Measurements from ENCODE around the gene PIK3C3. TPM values are rescaled to one million over a fixed set of nuclear protein-coding genes. Genes with fewer than 3 reads are reported as not detected.

Gene PIK3C3
- total RNA-seq, 1 donor from 2014 or later, result 53.5 TPM

GRCh38 chr18:42068030-42068429 is 113.0 kb downstream of the PIK3C3 start:
- Mint-ChIP-seq H3K9me3 (no peaks in the 10 kb centered on the region), H3K4me1 (ENCODE audit: low read depth) (peaks cover 5% of the 10 kb centered on the region)

DNA sequence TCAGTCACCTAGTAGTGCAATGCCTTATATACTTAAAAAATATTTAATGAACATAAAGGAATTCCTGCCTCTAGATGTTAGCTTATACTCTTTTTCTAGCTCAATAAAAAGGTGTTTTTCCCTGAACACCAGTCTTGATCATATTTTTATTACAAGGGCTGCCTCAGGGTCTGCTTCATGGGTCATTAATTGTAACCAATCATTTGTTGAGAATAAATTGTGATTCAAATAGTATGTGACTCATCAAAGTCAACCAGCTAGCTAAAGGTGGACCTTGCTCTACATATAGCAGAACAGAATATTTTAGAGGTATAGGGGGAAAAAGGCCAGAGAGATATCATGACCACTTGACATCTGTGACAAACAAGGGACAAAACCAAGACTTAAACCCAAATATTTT is 114.0 kb downstream of the PIK3C3 start:
- Mint-ChIP-seq H3K4me3 (no peak overlapping the region), H3K9me3 (no peaks in the 10 kb centered on the region), H3K27me3 (ENCODE audit: insufficient read depth) (no peaks in the 10 kb centered on the region), H3K4me1 (ENCODE audit: low read depth) (peaks cover 5% of the 10 kb centered on the region), H3K36me3 (ENCODE audit: low read depth) (peaks cover 50% of the 10 kb centered on the region), H3K27ac (no peak overlapping the region)
- no peak for DNase-seq (ENCODE audit: low spot score)
- intact Hi-C loops (cut with micrococcal nuclease), result no loop called here

More at GRCh38 chr18:42068030-42068429, 113.0 kb downstream of the PIK3C3 start:
- no peaks in the 10 kb centered on the region for H3K27me3 Mint-ChIP-seq (ENCODE audit: insufficient read depth)
- no peak overlapping the region for H3K4me3 Mint-ChIP-seq
- H3K36me3 Mint-ChIP-seq (ENCODE audit: low read depth), result peaks cover 45% of the 10 kb centered on the region
- no peak for DNase-seq (ENCODE audit: low spot score)
- no peak overlapping the region for H3K27ac Mint-ChIP-seq
- intact Hi-C loops (cut with micrococcal nuclease), result no loop called here

GRCh38 chr18:42072407-42072806 is 117.4 kb downstream of the PIK3C3 start:
- no peak overlapping the region for H3K4me3 Mint-ChIP-seq
- no peak for DNase-seq (ENCODE audit: low spot score)
- intact Hi-C loops (cut with micrococcal nuclease), result no loop called here
- H3K9me3 Mint-ChIP-seq, result no peaks in the 10 kb centered on the region
- H3K4me1 Mint-ChIP-seq (ENCODE audit: low read depth), result peaks cover 7% of the 10 kb centered on the region
- no peaks in the 10 kb centered on the region for H3K27me3 Mint-ChIP-seq (ENCODE audit: insufficient read depth)
- H3K27ac Mint-ChIP-seq, result no peak overlapping the region
- H3K36me3 Mint-ChIP-seq (ENCODE audit: low read depth), result peaks cover 46% of the 10 kb centered on the region

DNA sequence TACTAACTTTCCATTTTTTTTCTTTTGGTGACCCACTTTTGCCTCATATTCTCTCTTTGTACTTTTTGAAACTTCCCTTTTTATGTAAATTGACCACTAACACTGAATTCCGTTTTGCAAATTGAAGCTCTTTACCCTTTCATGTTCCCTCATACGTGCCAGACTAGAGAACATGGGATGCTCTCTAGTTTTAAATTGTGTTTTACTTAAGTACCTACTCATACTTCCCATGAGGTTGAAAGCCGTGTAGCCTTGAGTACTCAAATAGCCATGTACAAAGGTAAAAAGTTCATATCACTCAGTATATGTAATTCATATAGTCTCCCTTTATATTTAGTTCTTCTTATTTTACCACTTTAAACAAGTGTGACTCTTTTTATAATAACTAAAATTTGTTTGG is 119.7 kb downstream of the PIK3C3 start:
- no peaks in the 10 kb centered on the region for H3K9me3 Mint-ChIP-seq
- H3K36me3 Mint-ChIP-seq (ENCODE audit: low read depth), result peaks cover 49% of the 10 kb centered on the region
- no peaks in the 10 kb centered on the region for H3K27me3 Mint-ChIP-seq (ENCODE audit: insufficient read depth)
- peaks cover 12% of the 10 kb centered on the region for H3K4me1 Mint-ChIP-seq (ENCODE audit: low read depth)
- intact Hi-C loops (cut with micrococcal nuclease), result no loop called here
- H3K27ac Mint-ChIP-seq, result no peak overlapping the region
- DNase-seq (ENCODE audit: low spot score), result no peak
- no peak overlapping the region for H3K4me3 Mint-ChIP-seq

- H3K36me3 Mint-ChIP-seq (ENCODE audit: low read depth), result peaks cover 52% of the 10 kb centered on the region
- no peaks in the 10 kb centered on the region for H3K9me3 Mint-ChIP-seq
- intact Hi-C loops (cut with micrococcal nuclease), result no loop called here
- H3K27ac Mint-ChIP-seq, result peak overlapping the region; percentile 16
- H3K4me1 Mint-ChIP-seq (ENCODE audit: low read depth), result peaks cover 35% of the 10 kb centered on the region
- DNase-seq (ENCODE audit: low spot score), result no peak
- H3K27me3 Mint-ChIP-seq (ENCODE audit: insufficient read depth), result no peaks in the 10 kb centered on the region
- no peak overlapping the region for H3K4me3 Mint-ChIP-seq
These were observed 123.7 kb downstream of the PIK3C3 start for GRCh38 chr18:42078711-42079110.

DNA sequence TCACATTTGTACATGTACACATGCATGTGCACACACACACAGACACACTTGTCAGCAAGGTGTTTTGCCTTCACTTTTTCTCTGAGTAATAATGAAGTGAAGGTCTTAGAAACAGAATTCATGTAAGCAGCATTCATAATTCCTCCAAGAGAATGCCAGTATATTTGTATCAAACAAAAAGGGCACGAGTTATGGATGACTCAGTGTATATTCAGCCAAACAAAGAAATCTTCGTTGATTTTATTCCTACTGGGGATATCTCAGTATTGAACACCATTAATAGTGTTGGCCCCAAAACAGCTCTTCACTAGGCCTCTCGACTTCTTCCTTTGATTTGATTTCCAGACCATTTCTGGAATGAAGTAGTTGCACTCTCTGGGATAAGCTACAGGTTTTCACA is 125.3 kb downstream of the PIK3C3 start:
- intact Hi-C loops (cut with micrococcal nuclease), result no loop called here
- Mint-ChIP-seq H3K4me1 (ENCODE audit: low read depth) (peaks cover 33% of the 10 kb centered on the region), H3K9me3 (no peaks in the 10 kb centered on the region), H3K27ac (no peak overlapping the region), H3K36me3 (ENCODE audit: low read depth) (peaks cover 50% of the 10 kb centered on the region), H3K27me3 (ENCODE audit: insufficient read depth) (no peaks in the 10 kb centered on the region), H3K4me3 (no peak overlapping the region)
- DNase-seq (ENCODE audit: low spot score), result no peak

GRCh38 chr18:42082415-42083234 is 127.6 kb downstream of the PIK3C3 start:
- peak overlapping the region; percentile 47 for H3K4me3 Mint-ChIP-seq
- no peak for DNase-seq (ENCODE audit: low spot score)
- peak overlapping the region; percentile 69 for H3K27ac Mint-ChIP-seq
- peaks cover 44% of the 10 kb centered on the region for H3K36me3 Mint-ChIP-seq (ENCODE audit: low read depth)
- H3K9me3 Mint-ChIP-seq, result no peaks in the 10 kb centered on the region
- no peaks in the 10 kb centered on the region for H3K27me3 Mint-ChIP-seq (ENCODE audit: insufficient read depth)
- H3K4me1 Mint-ChIP-seq (ENCODE audit: low read depth), result peaks cover 33% of the 10 kb centered on the region
- intact Hi-C loops (cut with micrococcal nuclease), result no loop called here

GRCh38 chr18:42086288-42086687 is 131.3 kb downstream of the PIK3C3 start:
- no peak overlapping the region for H3K27ac Mint-ChIP-seq
- peaks cover 26% of the 10 kb centered on the region for H3K4me1 Mint-ChIP-seq (ENCODE audit: low read depth)
- peaks cover 28% of the 10 kb centered on the region for H3K36me3 Mint-ChIP-seq (ENCODE audit: low read depth)
- H3K4me3 Mint-ChIP-seq, result no peak overlapping the region
- no peaks in the 10 kb centered on the region for H3K9me3 Mint-ChIP-seq
- DNase-seq (ENCODE audit: low spot score), result no peak
- intact Hi-C loops (cut with micrococcal nuclease), result no loop called here
- no peaks in the 10 kb centered on the region for H3K27me3 Mint-ChIP-seq (ENCODE audit: insufficient read depth)

- no peak overlapping the region for H3K4me3 Mint-ChIP-seq
- H3K27me3 Mint-ChIP-seq (ENCODE audit: insufficient read depth), result no peaks in the 10 kb centered on the region
- intact Hi-C loops (cut with micrococcal nuclease), result no loop called here
- no peak overlapping the region for H3K27ac Mint-ChIP-seq
- H3K4me1 Mint-ChIP-seq (ENCODE audit: low read depth), result peaks cover 18% of the 10 kb centered on the region
- H3K9me3 Mint-ChIP-seq, result no peaks in the 10 kb centered on the region
- no peak for DNase-seq (ENCODE audit: low spot score)
- peaks cover 20% of the 10 kb centered on the region for H3K36me3 Mint-ChIP-seq (ENCODE audit: low read depth)
These were observed 132.2 kb downstream of the PIK3C3 start for GRCh38 chr18:42087235-42087634.

- intact Hi-C loops (cut with micrococcal nuclease), result no loop called here
- DNase-seq (ENCODE audit: low spot score), result no peak
- no peak overlapping the region for H3K27ac Mint-ChIP-seq
- H3K4me1 Mint-ChIP-seq (ENCODE audit: low read depth), result peaks cover 11% of the 10 kb centered on the region
- H3K9me3 Mint-ChIP-seq, result no peaks in the 10 kb centered on the region
- H3K27me3 Mint-ChIP-seq (ENCODE audit: insufficient read depth), result no peaks in the 10 kb centered on the region
- H3K4me3 Mint-ChIP-seq, result no peak overlapping the region
- H3K36me3 Mint-ChIP-seq (ENCODE audit: low read depth), result peaks cover 15% of the 10 kb centered on the region
These were observed 132.8 kb downstream of the PIK3C3 start for GRCh38 chr18:42087876-42088275.

GRCh38 chr18:42092848-42093247 is 137.8 kb downstream of the PIK3C3 start:
- no peak for DNase-seq (ENCODE audit: low spot score)
- H3K4me1 Mint-ChIP-seq (ENCODE audit: low read depth), result no peaks in the 10 kb centered on the region
- intact Hi-C loops (cut with micrococcal nuclease), result no loop called here
- H3K4me3 Mint-ChIP-seq, result no peak overlapping the region
- peaks cover 2% of the 10 kb centered on the region for H3K36me3 Mint-ChIP-seq (ENCODE audit: low read depth)
- no peak overlapping the region for H3K27ac Mint-ChIP-seq
- peaks cover 6% of the 10 kb centered on the region for H3K27me3 Mint-ChIP-seq (ENCODE audit: insufficient read depth)
- H3K9me3 Mint-ChIP-seq, result no peaks in the 10 kb centered on the region

GRCh38 chr18:42094875-42095274 is 139.8 kb downstream of the PIK3C3 start:
- Mint-ChIP-seq H3K36me3 (ENCODE audit: low read depth) (no peaks in the 10 kb centered on the region), H3K4me3 (no peak overlapping the region), H3K27me3 (ENCODE audit: insufficient read depth) (peaks cover 6% of the 10 kb centered on the region), H3K9me3 (no peaks in the 10 kb centered on the region), H3K27ac (no peak overlapping the region), H3K4me1 (ENCODE audit: low read depth) (no peaks in the 10 kb centered on the region)
- no peak for DNase-seq (ENCODE audit: low spot score)
- intact Hi-C loops (cut with micrococcal nuclease), result no loop called here

GRCh38 chr18:42095732-42096377 is 140.8 kb downstream of the PIK3C3 start:
- Mint-ChIP-seq H3K27me3 (ENCODE audit: insufficient read depth) (peaks cover 6% of the 10 kb centered on the region), H3K4me3 (no peak overlapping the region), H3K27ac (no peak overlapping the region), H3K9me3 (no peaks in the 10 kb centered on the region), H3K4me1 (ENCODE audit: low read depth) (no peaks in the 10 kb centered on the region), H3K36me3 (ENCODE audit: low read depth) (no peaks in the 10 kb centered on the region)
- no peak for DNase-seq (ENCODE audit: low spot score)
- intact Hi-C loops (cut with micrococcal nuclease), result no loop called here

All from activated T-helper 1 cell treated with anti-CD3 and anti-CD28 coated beads, Interleukin-12 subunit alpha, Interleukin-12 subunit beta, Interleukin-2, Interleukin-4 antibody, amounts not matched to agents 30 ng/mL and 10 ng/mL and 1 ng/mL, durations not matched to agents 14 hours and 24 hours and 36 hours (primary cell).